OCI-LY7 (cell line): Measurements from ENCODE around the gene SECISBP2L. TPM values are rescaled to one million over a fixed set of nuclear protein-coding genes. Genes with fewer than 3 reads are reported as not detected.

ENCODE experiments used
- BruUV-seq: library from RNA; stranded (reverse); fragments of 400-500 nt; replicated peaks from 2 replicates; lab custom pipeline; 2021; lab: Mats Ljungman, UMichigan
- CTCF ChIA-PET: fragments of 300-600 bp; sonication (Branson Sonifier 250); formaldehyde crosslinking; loops from one replicate; lab custom pipeline; 2022; ENCODE audit warnings: antibody characterized with exemption; ENCODE audit not compliant: unreplicated experiment; lab: Charles Lee
- POLR2A ChIA-PET: fragments of 300-600 bp; sonication (Branson Sonifier 250); formaldehyde crosslinking; loops from one replicate; lab custom pipeline; 2022; ENCODE audit warnings: antibody characterized with exemption; lab: Charles Lee
- DNase-seq: peaks from one replicate; pipeline ENCODE4 v3.0.0-alpha.2; 2015; ENCODE audit warnings: low spot score
- H2AFZ ChIP-seq: fragments of 200-600 bp; sonication (generic), shearing (Covaris generic); 2 replicates; pipeline ENCODE4 v1.6.1; 2014; ENCODE audit warnings: mild to moderate bottlenecking, antibody characterized with exemption, low read length, moderate library complexity
- H3K27ac ChIP-seq: fragments of 200-600 bp; sonication (generic); 2 replicates; pipeline ENCODE4 v1.5.1; 2014; ENCODE audit warnings: mixed run types, low read depth, mild to moderate bottlenecking, moderate library complexity, low read length, inconsistent platforms; ENCODE audit not compliant: poor library complexity, severe bottlenecking
- H3K36me3 ChIP-seq: fragments of 200-600 bp; sonication (generic); 2 replicates; pipeline ENCODE4 v1.6.1; 2014; ENCODE audit warnings: mild to moderate bottlenecking, antibody characterized with exemption, low read length, moderate library complexity, mixed read lengths; ENCODE audit not compliant: insufficient read depth
- H3K4me1 ChIP-seq: fragments of 200-600 bp; sonication (generic); 2 replicates; pipeline ENCODE4 v1.5.1; 2014; ENCODE audit warnings: mild to moderate bottlenecking, low read length; ENCODE audit not compliant: insufficient read depth, poor library complexity, severe bottlenecking
- H3K4me2 ChIP-seq: fragments of 200-600 bp; sonication (generic); 2 replicates; pipeline ENCODE4 v1.6.1; 2014; ENCODE audit warnings: mild to moderate bottlenecking, low read length
- H3K4me3 ChIP-seq: fragments of 200-600 bp; sonication (generic); 2 replicates; pipeline ENCODE4 v1.5.1; 2014; ENCODE audit warnings: mild to moderate bottlenecking, low read depth, low read length; ENCODE audit not compliant: poor library complexity, severe bottlenecking
- H3K79me2 ChIP-seq: fragments of 200-600 bp; sonication (generic); 2 replicates; pipeline ENCODE4 v1.6.1; 2016; ENCODE audit warnings: low read depth, mild to moderate bottlenecking, low read length, moderate library complexity, mixed read lengths; ENCODE audit not compliant: insufficient read depth
- H3K9me2 ChIP-seq: fragments of 200-600 bp; sonication (generic); 2 replicates; pipeline ENCODE4 v1.6.1; 2016; ENCODE audit warnings: mild to moderate bottlenecking, low read length, mixed read lengths; ENCODE audit not compliant: insufficient read depth
- H3K9me3 ChIP-seq: fragments of 200-600 bp; sonication (generic); 2 replicates; pipeline ENCODE4 v1.6.1; 2014; ENCODE audit warnings: mild to moderate bottlenecking, mixed run types, low read length, mixed read lengths
- H4K20me1 ChIP-seq: fragments of 200-600 bp; sonication (generic); 2 replicates; pipeline ENCODE4 v1.6.1; 2014; ENCODE audit warnings: mild to moderate bottlenecking, antibody characterized with exemption, low read length, moderate library complexity, mixed read lengths; ENCODE audit not compliant: insufficient read depth
- CTCF ChIP-seq: fragments of 200-600 bp; sonication (generic); conservative IDR thresholded peaks from 2 replicates; pipeline ENCODE4 v1.5.1; 2014; ENCODE audit warnings: mild to moderate bottlenecking, antibody characterized with exemption, low read length, moderate library complexity, mixed read lengths
- EZH2phosphoT487 ChIP-seq: fragments of 200-600 bp; sonication (generic); IDR thresholded peaks from 2 replicates; pipeline ENCODE4 v1.6.1; 2018; ENCODE audit warnings: low read depth, borderline replicate concordance, mild to moderate bottlenecking, mixed run types, antibody characterized with exemption, low read length, moderate library complexity, mixed read lengths
- intact Hi-C: fragments of 100-400 bp; cut with micrococcal nuclease; formaldehyde crosslinking; loops from one replicate; pipeline ENCODE4 v1.10.0; 2022; ENCODE audit not compliant: unreplicated experiment
- total RNA-seq, 2 experiments: library from RNA; depleted of rRNA in 1 of 2; stranded (reverse); fragments of >200 nt in 1 of 2; shearing (Covaris generic) in 1 of 2; gene quantifications; 2 replicates each; pipeline ENCODE4 v1.2.3, GENCODE V29; 2014 to 2022

Gene SECISBP2L
- total RNA-seq, 2 experiments from 2014 or later: 15.4 to 26.3 TPM

- BruUV-seq: no TSS peak
- no peaks in the 10 kb centered on the region for H3K36me3 ChIP-seq
- TF ChIP-seq CTCF (no peak), EZH2phosphoT487 (no peak)
- no peaks in the 10 kb centered on the region for H3K79me2 ChIP-seq
- intact Hi-C loops: no loop called here
- H3K27ac ChIP-seq: no peak overlapping the region
- no peaks in the 10 kb centered on the region for H3K9me2 ChIP-seq
- H2AFZ ChIP-seq: no peak overlapping the region
- no peaks in the 10 kb centered on the region for H3K4me1 ChIP-seq
- POLR2A ChIA-PET: interaction anchor here (1.2 kb wide), 1 partner anchor 13 kb away, joined by 3 read pairs; no protein-coding TSS in a partner anchor
- no peak for DNase-seq
- no peak overlapping the region for H3K4me2 ChIP-seq
- CTCF ChIA-PET: no interaction called here
- no peak overlapping the region for H3K4me3 ChIP-seq
- H4K20me1 ChIP-seq: no peaks in the 10 kb centered on the region
- H3K9me3 ChIP-seq: no peaks in the 10 kb centered on the region
Observed at GRCh38 chr15:48954538-48954937, 91.7 kb downstream of the SECISBP2L start.

- no peak for TF ChIP-seq CTCF
- no peak for TF ChIP-seq EZH2phosphoT487
- H2AFZ ChIP-seq: no peak overlapping the region
- no peak for DNase-seq
- no peak overlapping the region for H3K27ac ChIP-seq
- ChIA-PET POLR2A (interaction anchor here (0.5 to 1.6 kb wide), 2 partner anchors 27 to 1712 kb away, joined by 4 read pairs; no protein-coding TSS in a partner anchor), CTCF (interaction anchor here (1.0 kb wide), 1 partner anchor 29 kb away, joined by 3 read pairs; no protein-coding TSS in a partner anchor)
- no peaks in the 10 kb centered on the region for H4K20me1 ChIP-seq
- H3K36me3 ChIP-seq: no peaks in the 10 kb centered on the region
- no peaks in the 10 kb centered on the region for H3K9me2 ChIP-seq
- no peaks in the 10 kb centered on the region for H3K4me1 ChIP-seq
- H3K79me2 ChIP-seq: no peaks in the 10 kb centered on the region
- BruUV-seq: no TSS peak
- H3K4me2 ChIP-seq: no peak overlapping the region
- H3K9me3 ChIP-seq: no peaks in the 10 kb centered on the region
- intact Hi-C loops: no loop called here
- no peak overlapping the region for H3K4me3 ChIP-seq
Observed at GRCh38 chr15:48946840-48947187, 99.4 kb downstream of the SECISBP2L start.

- H3K4me2 ChIP-seq: no peak overlapping the region
- no TSS peak for BruUV-seq
- TF ChIP-seq CTCF: no peak
- no peak for TF ChIP-seq EZH2phosphoT487
- H3K79me2 ChIP-seq: no peaks in the 10 kb centered on the region
- ChIA-PET CTCF (no interaction called here), POLR2A (interaction anchor here (0.5 to 1.6 kb wide), 3 partner anchors 28 to 1713 kb away, joined by 3 to 4 read pairs (median 4); no protein-coding TSS in a partner anchor)
- H2AFZ ChIP-seq: no peak overlapping the region
- no peaks in the 10 kb centered on the region for H3K4me1 ChIP-seq
- no peaks in the 10 kb centered on the region for H3K9me3 ChIP-seq
- intact Hi-C loops: no loop called here
- no peaks in the 10 kb centered on the region for H3K36me3 ChIP-seq
- DNase-seq: no peak
- H3K27ac ChIP-seq: no peak overlapping the region
- no peak overlapping the region for H3K4me3 ChIP-seq
- no peaks in the 10 kb centered on the region for H4K20me1 ChIP-seq
- H3K9me2 ChIP-seq: no peaks in the 10 kb centered on the region
Observed at GRCh38 chr15:48946074-48946839, 100.0 kb downstream of the SECISBP2L start.
